H1 (cell line): ENCODE measurements around the gene RARA. TPM values are rescaled to one million over a fixed set of nuclear protein-coding genes. Genes with fewer than 3 reads are reported as not detected.

ENCODE experiments used
- ASH2L ChIP-seq: fragments of 200-600, 300-600 bp; sonication (generic); IDR thresholded peaks from one replicate; pipeline ENCODE4 v1.7.1; 2017; ENCODE audit warnings: low read length
- ATF2 ChIP-seq: IDR thresholded peaks from 2 replicates; pipeline ENCODE4 v1.6.1; 2012; ENCODE audit warnings: low read length, inconsistent platforms
- BACH1 ChIP-seq: IDR thresholded peaks from 2 replicates; pipeline ENCODE4 v1.6.1; 2012; ENCODE audit warnings: low read length, improper control_type of control experiment
- E2F6 ChIP-seq: IDR thresholded peaks from 2 replicates; pipeline ENCODE4 v1.6.1; 2012; ENCODE audit warnings: inconsistent platforms
- EGR1 ChIP-seq: IDR thresholded peaks from 2 replicates; pipeline ENCODE4 v1.6.1; 2011; ENCODE audit warnings: low read depth, low read length, borderline replicate concordance
- FOSL1 ChIP-seq: IDR thresholded peaks from 2 replicates; pipeline ENCODE4 v1.6.1; 2011; ENCODE audit warnings: mild to moderate bottlenecking, low read depth, low read length, moderate library complexity; ENCODE audit not compliant: insufficient read depth
- HDAC6 ChIP-seq: IDR thresholded peaks from one replicate; pipeline ENCODE4 v1.7.1; 2012; ENCODE audit warnings: low read depth, mild to moderate bottlenecking, inconsistent platforms, low read length, moderate library complexity
- JUN ChIP-seq: IDR thresholded peaks from 2 replicates; pipeline ENCODE4 v1.6.1; 2011; ENCODE audit warnings: low read depth, mild to moderate bottlenecking, improper control_type of control experiment, low read length
- JUND ChIP-seq: IDR thresholded peaks from 2 replicates; pipeline ENCODE4 v1.6.1; 2011; ENCODE audit warnings: mild to moderate bottlenecking, improper control_type of control experiment, low read length
- KDM5A ChIP-seq: fragments of 200-600 bp; IDR thresholded peaks from 2 replicates; pipeline ENCODE4 v1.7.1; 2012; ENCODE audit warnings: mild to moderate bottlenecking, low read length, inconsistent platforms, mixed read lengths
- MAFK ChIP-seq: IDR thresholded peaks from 2 replicates; pipeline ENCODE4 v1.6.1; 2012; ENCODE audit warnings: low read depth, mild to moderate bottlenecking, improper control_type of control experiment, low read length
- NANOG ChIP-seq: IDR thresholded peaks from 2 replicates; pipeline ENCODE4 v1.6.1; 2011; ENCODE audit warnings: low read length, low read depth, mild to moderate bottlenecking, inconsistent platforms; ENCODE audit not compliant: insufficient read depth, poor library complexity, severe bottlenecking
- PHF8 ChIP-seq: fragments of 200-600 bp; sonication (generic); conservative IDR thresholded peaks from 2 replicates; pipeline ENCODE4 v1.7.1; 2012; ENCODE audit warnings: low read depth, mild to moderate bottlenecking, inconsistent platforms, low read length, moderate library complexity
- POU5F1 ChIP-seq: IDR thresholded peaks from 2 replicates; pipeline ENCODE4 v1.6.1; 2011; ENCODE audit warnings: low read depth, mild to moderate bottlenecking, low read length, moderate library complexity
- RAD21 ChIP-seq, 2 experiments: IDR thresholded peaks in 1 of 2; conservative IDR thresholded peaks in 1 of 2; 2 replicates each; pipeline ENCODE4 v1.6.1; 2011; ENCODE audit warnings: low read depth in 2 of 2, low read length in 2 of 2, improper control_type of control experiment in 1 of 2, inconsistent platforms in 1 of 2, mild to moderate bottlenecking in 1 of 2, moderate library complexity in 1 of 2
- RNF2 ChIP-seq: fragments of 200-900, 300-1000 bp; sonication (generic); IDR thresholded peaks from 2 replicates; pipeline ENCODE4 v1.7.1; 2016; ENCODE audit warnings: borderline replicate concordance, low read depth, mild to moderate bottlenecking, antibody characterized with exemption, low read length; ENCODE audit not compliant: poor library complexity, severe bottlenecking; ENCODE audit errors: missing control alignments
- SIN3A ChIP-seq, 2 experiments: IDR thresholded peaks in 1 of 2; conservative IDR thresholded peaks in 1 of 2; 2 replicates each; pipeline ENCODE4 v1.6.1; 2011 to 2012; ENCODE audit warnings: low read length in 2 of 2, improper control_type of control experiment in 1 of 2, low read depth in 1 of 2, mild to moderate bottlenecking in 1 of 2
- SIX5 ChIP-seq: IDR thresholded peaks from 2 replicates; pipeline ENCODE4 v1.6.1; 2011; ENCODE audit warnings: mild to moderate bottlenecking, low read depth, low read length
- SP2 ChIP-seq: IDR thresholded peaks from 2 replicates; pipeline ENCODE4 v1.6.1; 2012; ENCODE audit warnings: mild to moderate bottlenecking, low read length, inconsistent platforms
- TAF1 ChIP-seq: IDR thresholded peaks from 2 replicates; pipeline ENCODE4 v1.6.1; 2011; ENCODE audit warnings: mild to moderate bottlenecking, low read depth, low read length
- polyA plus RNA-seq, 7 experiments: library from polyadenylated mRNA; depleted of rRNA in 3 of 7; stranded (reverse) in 5 of 7; unstranded in 2 of 7; fragments of >200 nt in 5 of 7; fragments of 200-250 nt in 2 of 7; gene quantifications; 1 replicate in 5 of 7; 2 replicates in 1 of 7; 4 replicates in 1 of 7; pipeline versions ENCODE4 v1.2.1 to v1.2.3, GENCODE V29; 2011 to 2013; ENCODE audit warnings: missing spikeins in 2 of 7, mixed read lengths in 2 of 7
- total RNA-seq: library from RNA; stranded (reverse); fragmentation: NEBNext Ultra II Directional; extraction: Animal tissue kit (Norgen Biotek cat#: 25700); gene quantifications from 2 replicates; pipeline ENCODE4 v1.2.1, GENCODE V29; 2021

The RARA gene
- total and polyA plus RNA-seq, 2 of the 8 experiments (the other 6 are each of a cell fraction or from before 2014, with no cell fraction given): 4.4 to 16.5 TPM

GRCh38 chr17:40287494-40288369, 21.2 kb upstream of the RARA start, which contains the start of gene CDC6 (continued):
- TF ChIP-seq ATF2 (no peak), SIX5 (peak; percentile 60; the same call in 1 of the 2 replicates), SIN3A (conservative IDR thresholded peaks at IDR 0.05 in 1 of 2, IDR thresholded peaks at IDR 0.05 in 1 of 2; ENCODE audit: low read depth in 1 of 2, low read length in 2 of 2) (peak in 1 of 2 experiments; percentile 82; a peak in 1 of 4 replicates), RAD21 (IDR thresholded peaks at IDR 0.05 in 1 of 2, conservative IDR thresholded peaks at IDR 0.05 in 1 of 2; ENCODE audit: low read depth in 2 of 2, low read length in 2 of 2) (no peak), HDAC6 (no peak), PHF8 (peak; percentile 94), POU5F1 (no peak), MAFK (no peak), EGR1 (no peak), BACH1 (no peak), FOSL1 (no peak), E2F6 (peak; percentile 91), ASH2L (peak; percentile 24), KDM5A (no peak; the same call in 1 of the 2 replicates), TAF1 (peak; percentile 99), RNF2 (no peak), SP2 (peak; percentile 11; the same call in 1 of the 2 replicates), NANOG (no peak), JUN (no peak), JUND (no peak)
